ENCODE measurements around the gene MC1R.

GRCh38 chr16:89893642-89894548, 24.8 kb upstream of the MC1R start:
- TF ChIP-seq EZH2phosphoT487 (IDR thresholded peaks at IDR 0.05; ENCODE audit: unreplicated experiment) (no peak), CTCF (conservative IDR thresholded peaks at IDR 0.05; ENCODE audit: low read depth in 2 of 2) (no peak), EZH2 (IDR thresholded peaks at IDR 0.05; ENCODE audit: low read depth, unreplicated experiment) (no peak), POLR2AphosphoS5 (IDR thresholded peaks at IDR 0.05; ENCODE audit: low read depth) (no peak), REST (IDR thresholded peaks at IDR 0.05; ENCODE audit: unreplicated experiment) (no peak)

Data from GM23338 (cell line).